ENCODE data around the gene RAB34.
"Not testable (repeated sequence)": the region's sequence is repeated elsewhere in the genome, so short reads cannot be mapped to it uniquely, and the experiment has no call there.

Gene RAB34

GRCh38 chr17:28726226-28726626 is 8.6 kb upstream of the RAB34 start, which contains the start of gene TLCD1:
TLCD1 (minus strand) TSS chr17:28726233; CDS start chr17:28726097, 136 bp downstream.
- in situ Hi-C loops (cut with MboI; ENCODE audit: low pct_unique_long_range_greater_than_20kb, low sequenced_read_pairs, unreplicated experiment): no loop called here
- TF ChIP-seq CTCF (IDR thresholded peaks at IDR 0.05; ENCODE audit: extremely low read depth, insufficient read depth, missing control alignments): no peak
- DNase-seq (ENCODE audit: low spot score): peak; percentile 89

DNA sequence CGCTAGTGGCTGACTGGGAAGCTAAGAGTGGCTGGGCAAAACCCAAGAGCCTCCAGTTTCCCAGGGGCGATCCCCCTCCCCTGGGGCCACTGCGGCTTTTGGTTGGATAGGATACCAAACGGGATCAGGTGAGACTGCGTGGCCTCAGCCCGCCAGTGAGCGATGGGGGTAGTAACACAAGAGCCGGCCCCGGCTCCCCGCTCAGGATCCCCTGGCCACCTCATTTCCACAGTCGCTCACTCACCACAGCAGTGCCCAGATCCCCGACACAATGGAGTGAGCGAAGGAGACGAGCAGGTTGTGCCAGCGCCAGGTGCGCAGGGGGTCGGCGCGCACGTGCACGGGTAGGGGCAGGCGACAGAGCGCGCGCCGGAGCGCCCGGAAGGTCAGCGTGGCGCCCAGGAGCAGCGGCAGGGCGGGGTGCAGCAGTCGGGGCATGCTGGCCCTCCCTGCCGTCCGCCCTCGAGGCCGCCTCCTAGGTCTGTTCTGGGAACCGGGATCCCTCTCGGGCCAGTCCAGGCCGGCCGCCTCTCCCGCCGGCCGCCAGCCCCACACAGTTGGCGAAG is 8.1 kb upstream of the RAB34 start:
- TF ChIP-seq CTCF (IDR thresholded peaks at IDR 0.05; ENCODE audit: extremely low read depth, insufficient read depth, missing control alignments): no peak
- in situ Hi-C loops (cut with MboI; ENCODE audit: low pct_unique_long_range_greater_than_20kb, low sequenced_read_pairs, unreplicated experiment): no loop called here

DNA sequence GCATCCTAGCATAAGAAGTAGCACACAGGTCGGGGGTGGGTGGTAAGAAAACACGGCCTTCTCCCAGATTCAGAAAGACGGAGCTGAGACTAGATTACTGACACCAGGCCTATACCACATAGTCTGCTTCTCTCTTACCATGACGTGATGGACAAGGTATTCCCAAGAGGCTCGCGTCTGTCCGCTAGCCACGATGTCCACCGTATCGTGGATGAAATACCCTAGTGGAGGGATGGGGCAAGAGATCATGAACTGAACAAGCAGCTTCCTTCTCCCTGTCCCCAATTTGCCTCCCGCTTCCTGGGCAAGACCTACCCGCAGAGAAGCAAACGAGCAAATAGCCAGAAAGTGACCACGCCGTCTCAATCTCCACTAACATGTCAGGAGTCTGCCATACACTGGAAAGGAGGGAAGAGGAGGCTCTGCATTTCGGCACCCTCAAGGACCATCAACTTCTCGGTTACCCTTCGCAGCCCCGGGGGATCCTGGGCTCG is 7.5 kb upstream of the RAB34 start:
- in situ Hi-C loops (cut with MboI; ENCODE audit: low pct_unique_long_range_greater_than_20kb, low sequenced_read_pairs, unreplicated experiment): no loop called here
- no peak for DNase-seq (ENCODE audit: low spot score)
- no peak for TF ChIP-seq CTCF (IDR thresholded peaks at IDR 0.05; ENCODE audit: extremely low read depth, insufficient read depth, missing control alignments)

More for the DNA sequence above, 8.1 kb upstream of the RAB34 start:
- DNase-seq (ENCODE audit: low spot score): no peak

GRCh38 chr17:28724500-28725165 is 7.0 kb upstream of the RAB34 start:
- no peak for DNase-seq (ENCODE audit: low spot score)
- TF ChIP-seq CTCF (IDR thresholded peaks at IDR 0.05; ENCODE audit: extremely low read depth, insufficient read depth, missing control alignments): no peak
- in situ Hi-C loops (cut with MboI; ENCODE audit: low pct_unique_long_range_greater_than_20kb, low sequenced_read_pairs, unreplicated experiment): no loop called here

GRCh38 chr17:28723836-28724499 is 6.3 kb upstream of the RAB34 start:
- DNase-seq (ENCODE audit: low spot score); in situ Hi-C loops (cut with MboI; ENCODE audit: low pct_unique_long_range_greater_than_20kb, low sequenced_read_pairs, unreplicated experiment): not testable (repeated sequence)

GRCh38 chr17:28723159-28723835 is 5.6 kb upstream of the RAB34 start:
- in situ Hi-C loops (cut with MboI; ENCODE audit: low pct_unique_long_range_greater_than_20kb, low sequenced_read_pairs, unreplicated experiment): no loop called here
- no peak for TF ChIP-seq CTCF (IDR thresholded peaks at IDR 0.05; ENCODE audit: extremely low read depth, insufficient read depth, missing control alignments)
- no peak for DNase-seq (ENCODE audit: low spot score)

Data from GM13977 (cell line).